ENCODE data around the gene ESRP2.

Gene ESRP2

GRCh38 chr16:68217506-68217905 lies 18.4 kb downstream of the ESRP2 start:
- DNase-seq (ENCODE audit: low read depth in 2 of 2): no peak

- no peak for DNase-seq (ENCODE audit: low read depth in 2 of 2)
Observed at GRCh38 chr16:68216240-68216639, 19.7 kb downstream of the ESRP2 start.

- DNase-seq (ENCODE audit: low read depth in 2 of 2): no peak
Observed at GRCh38 chr16:68215302-68215701, 20.6 kb downstream of the ESRP2 start.

- DNase-seq (ENCODE audit: low read depth in 2 of 2): no peak
Observed at GRCh38 chr16:68214726-68215125, 21.2 kb downstream of the ESRP2 start.

- no peak for DNase-seq (ENCODE audit: low read depth in 2 of 2)
Observed at GRCh38 chr16:68206245-68206644, 29.7 kb downstream of the ESRP2 start.

GRCh38 chr16:68202091-68202519 lies 33.8 kb downstream of the ESRP2 start:
- no peak for DNase-seq (ENCODE audit: low read depth in 2 of 2)

- DNase-seq (ENCODE audit: low read depth in 2 of 2): no peak
Observed at GRCh38 chr16:68200088-68200783, 35.7 kb downstream of the ESRP2 start.

- no peak for DNase-seq (ENCODE audit: low read depth in 2 of 2)
Observed at GRCh38 chr16:68197250-68197649, 38.7 kb downstream of the ESRP2 start.

- no peak for DNase-seq (ENCODE audit: low read depth in 2 of 2)
Observed at GRCh38 chr16:68194251-68194650, 41.7 kb downstream of the ESRP2 start.

GRCh38 chr16:68190736-68191510 lies 45.0 kb downstream of the ESRP2 start:
- no peak for DNase-seq (ENCODE audit: low read depth in 2 of 2)

GRCh38 chr16:68190081-68190480 lies 45.8 kb downstream of the ESRP2 start:
- DNase-seq (ENCODE audit: low read depth in 2 of 2): no peak

- DNase-seq (ENCODE audit: low read depth in 2 of 2): no peak
Observed at GRCh38 chr16:68188170-68188569, 47.8 kb downstream of the ESRP2 start.

- no peak for DNase-seq (ENCODE audit: low read depth in 2 of 2)
Observed at GRCh38 chr16:68187505-68187904, 48.4 kb downstream of the ESRP2 start.

- DNase-seq (ENCODE audit: low read depth in 2 of 2): no peak
Observed at GRCh38 chr16:68186877-68187276, 49.0 kb downstream of the ESRP2 start.

GRCh38 chr16:68183046-68183445 lies 52.9 kb downstream of the ESRP2 start:
- DNase-seq (ENCODE audit: low read depth in 2 of 2): no peak

GRCh38 chr16:68179855-68180254 lies 56.1 kb downstream of the ESRP2 start:
- no peak for DNase-seq (ENCODE audit: low read depth in 2 of 2)

- DNase-seq (ENCODE audit: low read depth in 2 of 2): no peak
Observed at GRCh38 chr16:68179196-68179795, 56.6 kb downstream of the ESRP2 start.
